ENCODE measurements around the gene CDHR3. TPM values are rescaled to one million over a fixed set of nuclear protein-coding genes. Genes with fewer than 3 reads are reported as not detected.

The CDHR3 gene
- total and polyA plus RNA-seq, 10 of the 15 experiments (the other 5 are each of a cell fraction or from before 2014, with no cell fraction given) = 0.06 to 0.11 TPM; not detected in 8

DNA sequence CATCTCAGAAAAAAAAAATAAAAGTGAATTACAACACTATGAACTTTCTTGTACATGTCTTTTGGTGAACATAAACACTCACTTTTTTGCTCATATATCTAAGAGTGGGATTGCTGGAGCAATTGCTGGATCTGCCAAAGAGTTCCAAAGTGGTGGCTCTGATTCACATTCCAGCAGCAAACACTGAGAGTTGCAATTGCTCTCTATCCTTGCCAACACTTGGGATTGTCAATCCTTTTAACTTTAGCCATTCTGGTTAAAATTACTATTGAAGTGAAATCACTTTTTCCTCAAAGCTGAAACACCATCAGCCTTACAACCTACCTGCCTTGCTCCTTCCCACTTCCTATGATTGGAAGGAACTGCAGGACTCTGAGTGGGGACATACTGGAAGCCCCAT is 70.7 kb downstream of the CDHR3 start (continued):
- TF ChIP-seq, protein P1, sequence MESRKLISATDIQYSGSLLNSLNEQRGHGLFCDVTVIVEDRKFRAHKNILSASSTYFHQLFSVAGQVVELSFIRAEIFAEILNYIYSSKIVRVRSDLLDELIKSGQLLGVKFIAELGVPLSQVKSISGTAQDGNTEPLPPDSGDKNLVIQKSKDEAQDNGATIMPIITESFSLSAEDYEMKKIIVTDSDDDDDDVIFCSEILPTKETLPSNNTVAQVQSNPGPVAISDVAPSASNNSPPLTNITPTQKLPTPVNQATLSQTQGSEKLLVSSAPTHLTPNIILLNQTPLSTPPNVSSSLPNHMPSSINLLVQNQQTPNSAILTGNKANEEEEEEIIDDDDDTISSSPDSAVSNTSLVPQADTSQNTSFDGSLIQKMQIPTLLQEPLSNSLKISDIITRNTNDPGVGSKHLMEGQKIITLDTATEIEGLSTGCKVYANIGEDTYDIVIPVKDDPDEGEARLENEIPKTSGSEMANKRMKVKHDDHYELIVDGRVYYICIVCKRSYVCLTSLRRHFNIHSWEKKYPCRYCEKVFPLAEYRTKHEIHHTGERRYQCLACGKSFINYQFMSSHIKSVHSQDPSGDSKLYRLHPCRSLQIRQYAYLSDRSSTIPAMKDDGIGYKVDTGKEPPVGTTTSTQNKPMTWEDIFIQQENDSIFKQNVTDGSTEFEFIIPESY (IDR thresholded peaks at IDR 0.05) = no peak
- TF ChIP-seq POLR2AphosphoS5 (IDR thresholded peaks at IDR 0.05; ENCODE audit: low read length) (no peak), POLR2A (IDR thresholded peaks at IDR 0.05; ENCODE audit: low read depth, low read length) (no peak), BCL11A (IDR thresholded peaks at IDR 0.05; ENCODE audit: low read depth, low read length) (no peak), RAD51 (IDR thresholded peaks at IDR 0.05) (no peak), JUNB (IDR thresholded peaks at IDR 0.05) (no peak), SPI1 (IDR thresholded peaks at IDR 0.05; ENCODE audit: borderline replicate concordance, insufficient read depth, low read depth, low read length) (no peak), BMI1 (IDR thresholded peaks at IDR 0.05; ENCODE audit: borderline replicate concordance) (no peak), ZNF207 (IDR thresholded peaks at IDR 0.05; ENCODE audit: borderline replicate concordance) (no peak)
- TF ChIP-seq, protein P2, sequence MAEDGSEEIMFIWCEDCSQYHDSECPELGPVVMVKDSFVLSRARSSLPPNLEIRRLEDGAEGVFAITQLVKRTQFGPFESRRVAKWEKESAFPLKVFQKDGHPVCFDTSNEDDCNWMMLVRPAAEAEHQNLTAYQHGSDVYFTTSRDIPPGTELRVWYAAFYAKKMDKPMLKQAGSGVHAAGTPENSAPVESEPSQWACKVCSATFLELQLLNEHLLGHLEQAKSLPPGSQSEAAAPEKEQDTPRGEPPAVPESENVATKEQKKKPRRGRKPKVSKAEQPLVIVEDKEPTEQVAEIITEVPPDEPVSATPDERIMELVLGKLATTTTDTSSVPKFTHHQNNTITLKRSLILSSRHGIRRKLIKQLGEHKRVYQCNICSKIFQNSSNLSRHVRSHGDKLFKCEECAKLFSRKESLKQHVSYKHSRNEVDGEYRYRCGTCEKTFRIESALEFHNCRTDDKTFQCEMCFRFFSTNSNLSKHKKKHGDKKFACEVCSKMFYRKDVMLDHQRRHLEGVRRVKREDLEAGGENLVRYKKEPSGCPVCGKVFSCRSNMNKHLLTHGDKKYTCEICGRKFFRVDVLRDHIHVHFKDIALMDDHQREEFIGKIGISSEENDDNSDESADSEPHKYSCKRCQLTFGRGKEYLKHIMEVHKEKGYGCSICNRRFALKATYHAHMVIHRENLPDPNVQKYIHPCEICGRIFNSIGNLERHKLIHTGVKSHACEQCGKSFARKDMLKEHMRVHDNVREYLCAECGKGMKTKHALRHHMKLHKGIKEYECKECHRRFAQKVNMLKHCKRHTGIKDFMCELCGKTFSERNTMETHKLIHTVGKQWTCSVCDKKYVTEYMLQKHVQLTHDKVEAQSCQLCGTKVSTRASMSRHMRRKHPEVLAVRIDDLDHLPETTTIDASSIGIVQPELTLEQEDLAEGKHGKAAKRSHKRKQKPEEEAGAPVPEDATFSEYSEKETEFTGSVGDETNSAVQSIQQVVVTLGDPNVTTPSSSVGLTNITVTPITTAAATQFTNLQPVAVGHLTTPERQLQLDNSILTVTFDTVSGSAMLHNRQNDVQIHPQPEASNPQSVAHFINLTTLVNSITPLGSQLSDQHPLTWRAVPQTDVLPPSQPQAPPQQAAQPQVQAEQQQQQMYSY (CRISPR knock-in tag; IDR thresholded peaks at IDR 0.05) = no peak
- TF ChIP-seq, protein P3, sequence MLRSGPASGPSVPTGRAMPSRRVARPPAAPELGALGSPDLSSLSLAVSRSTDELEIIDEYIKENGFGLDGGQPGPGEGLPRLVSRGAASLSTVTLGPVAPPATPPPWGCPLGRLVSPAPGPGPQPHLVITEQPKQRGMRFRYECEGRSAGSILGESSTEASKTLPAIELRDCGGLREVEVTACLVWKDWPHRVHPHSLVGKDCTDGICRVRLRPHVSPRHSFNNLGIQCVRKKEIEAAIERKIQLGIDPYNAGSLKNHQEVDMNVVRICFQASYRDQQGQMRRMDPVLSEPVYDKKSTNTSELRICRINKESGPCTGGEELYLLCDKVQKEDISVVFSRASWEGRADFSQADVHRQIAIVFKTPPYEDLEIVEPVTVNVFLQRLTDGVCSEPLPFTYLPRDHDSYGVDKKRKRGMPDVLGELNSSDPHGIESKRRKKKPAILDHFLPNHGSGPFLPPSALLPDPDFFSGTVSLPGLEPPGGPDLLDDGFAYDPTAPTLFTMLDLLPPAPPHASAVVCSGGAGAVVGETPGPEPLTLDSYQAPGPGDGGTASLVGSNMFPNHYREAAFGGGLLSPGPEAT (IDR thresholded peaks at IDR 0.05; ENCODE audit: low read depth) = no peak
- TF ChIP-seq, protein P4, sequence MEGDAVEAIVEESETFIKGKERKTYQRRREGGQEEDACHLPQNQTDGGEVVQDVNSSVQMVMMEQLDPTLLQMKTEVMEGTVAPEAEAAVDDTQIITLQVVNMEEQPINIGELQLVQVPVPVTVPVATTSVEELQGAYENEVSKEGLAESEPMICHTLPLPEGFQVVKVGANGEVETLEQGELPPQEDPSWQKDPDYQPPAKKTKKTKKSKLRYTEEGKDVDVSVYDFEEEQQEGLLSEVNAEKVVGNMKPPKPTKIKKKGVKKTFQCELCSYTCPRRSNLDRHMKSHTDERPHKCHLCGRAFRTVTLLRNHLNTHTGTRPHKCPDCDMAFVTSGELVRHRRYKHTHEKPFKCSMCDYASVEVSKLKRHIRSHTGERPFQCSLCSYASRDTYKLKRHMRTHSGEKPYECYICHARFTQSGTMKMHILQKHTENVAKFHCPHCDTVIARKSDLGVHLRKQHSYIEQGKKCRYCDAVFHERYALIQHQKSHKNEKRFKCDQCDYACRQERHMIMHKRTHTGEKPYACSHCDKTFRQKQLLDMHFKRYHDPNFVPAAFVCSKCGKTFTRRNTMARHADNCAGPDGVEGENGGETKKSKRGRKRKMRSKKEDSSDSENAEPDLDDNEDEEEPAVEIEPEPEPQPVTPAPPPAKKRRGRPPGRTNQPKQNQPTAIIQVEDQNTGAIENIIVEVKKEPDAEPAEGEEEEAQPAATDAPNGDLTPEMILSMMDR (IDR thresholded peaks at IDR 0.05 in 2 of 3, conservative IDR thresholded peaks at IDR 0.05 in 1 of 3; ENCODE audit: control insufficient read depth in 2 of 3, extremely low read depth in 1 of 3, insufficient read depth in 1 of 3, low read depth in 3 of 3, low read length in 3 of 3) = no peak
- TF ChIP-seq, protein P5, sequence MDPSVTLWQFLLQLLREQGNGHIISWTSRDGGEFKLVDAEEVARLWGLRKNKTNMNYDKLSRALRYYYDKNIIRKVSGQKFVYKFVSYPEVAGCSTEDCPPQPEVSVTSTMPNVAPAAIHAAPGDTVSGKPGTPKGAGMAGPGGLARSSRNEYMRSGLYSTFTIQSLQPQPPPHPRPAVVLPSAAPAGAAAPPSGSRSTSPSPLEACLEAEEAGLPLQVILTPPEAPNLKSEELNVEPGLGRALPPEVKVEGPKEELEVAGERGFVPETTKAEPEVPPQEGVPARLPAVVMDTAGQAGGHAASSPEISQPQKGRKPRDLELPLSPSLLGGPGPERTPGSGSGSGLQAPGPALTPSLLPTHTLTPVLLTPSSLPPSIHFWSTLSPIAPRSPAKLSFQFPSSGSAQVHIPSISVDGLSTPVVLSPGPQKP (IDR thresholded peaks at IDR 0.05; ENCODE audit: low read depth, low read length) = no peak

Measured in GM12878 (cell line).